Islet precursor cell (in vitro differentiated cells): ENCODE measurements around the gene FAM229A.
"Not testable (repeated sequence)": the region's sequence is repeated elsewhere in the genome, so short reads cannot be mapped to it uniquely, and the experiment has no call there.

ENCODE experiments used
- DNase-seq: peaks from one replicate; pipeline ENCODE4 v3.0.0-alpha.2; 2018

Gene FAM229A

DNA sequence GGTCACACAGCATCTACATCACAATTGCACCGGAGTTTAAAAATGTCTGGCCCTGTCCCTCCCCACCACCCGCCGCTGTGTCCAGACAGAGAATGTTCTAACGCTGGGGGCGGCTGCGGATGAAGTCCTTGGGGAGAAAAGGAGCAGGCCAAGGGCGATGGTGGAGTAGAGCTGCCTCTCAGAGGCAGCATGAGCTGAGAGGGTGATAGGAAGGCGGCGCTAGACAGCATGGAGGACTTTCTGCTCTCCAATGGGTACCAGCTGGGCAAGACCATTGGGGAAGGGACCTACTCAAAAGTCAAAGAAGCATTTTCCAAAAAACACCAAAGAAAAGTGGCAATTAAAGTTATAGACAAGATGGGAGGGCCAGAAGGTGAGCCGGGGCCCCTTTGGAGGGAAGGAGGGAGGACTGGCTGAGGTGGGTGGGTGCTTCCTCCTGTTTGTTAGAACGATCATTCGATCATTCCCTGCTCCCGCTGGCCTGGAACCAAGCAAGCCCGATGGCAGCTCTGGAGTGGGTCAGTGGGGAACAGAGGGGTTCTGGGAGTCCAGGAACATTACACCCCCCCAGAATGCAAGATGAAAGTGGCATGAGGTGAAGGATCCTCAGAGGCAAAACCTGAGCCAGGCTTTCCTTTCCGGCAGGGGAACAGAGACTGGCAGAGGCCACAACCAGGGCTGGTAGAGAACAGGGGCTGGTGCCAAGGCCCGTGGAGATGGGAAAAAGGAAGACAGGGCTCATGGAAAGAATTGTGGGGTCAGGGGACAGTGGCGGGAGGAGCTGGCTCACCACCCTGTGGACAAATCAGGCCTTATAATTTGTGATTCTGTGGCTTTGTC lies at the start of gene FAM229A, which contains the start of gene TSSK3:
FAM229A (minus strand) TSS at position 12 of the 840 bp plus-strand sequence. CDS start 394 bp downstream, outside the sequence.
TSSK3 (plus strand) TSS at position 66 of the 840 bp plus-strand sequence; CDS start at position 229, 163 bp downstream.
- no peak for DNase-seq

GRCh38 chr1:32411261-32411660 lies 49.0 kb upstream of the FAM229A start:
- DNase-seq = no peak

DNA sequence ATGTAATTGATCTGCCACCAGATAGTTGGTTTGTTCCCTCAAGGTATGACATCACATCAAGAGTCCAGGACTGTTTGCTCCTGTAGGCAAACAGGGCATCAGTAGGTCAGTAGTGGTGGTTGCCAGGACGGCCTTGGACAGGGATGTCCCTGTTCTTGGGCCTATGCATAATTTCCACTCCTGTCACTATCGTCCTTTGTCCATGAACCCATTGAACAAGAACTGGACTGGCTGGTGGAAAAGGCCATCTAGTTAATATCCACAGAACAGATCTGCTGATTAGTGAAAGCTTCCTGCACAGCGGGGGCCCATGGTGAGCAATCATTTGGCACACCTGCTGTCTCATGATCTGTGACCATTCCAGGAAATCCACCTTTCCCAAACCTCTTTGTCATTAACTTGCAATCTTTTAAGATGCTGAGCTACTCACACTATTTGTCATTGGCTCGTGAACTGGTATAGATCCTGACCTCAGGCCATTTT lies 44.4 kb upstream of the FAM229A start:
- no peak for DNase-seq

DNA sequence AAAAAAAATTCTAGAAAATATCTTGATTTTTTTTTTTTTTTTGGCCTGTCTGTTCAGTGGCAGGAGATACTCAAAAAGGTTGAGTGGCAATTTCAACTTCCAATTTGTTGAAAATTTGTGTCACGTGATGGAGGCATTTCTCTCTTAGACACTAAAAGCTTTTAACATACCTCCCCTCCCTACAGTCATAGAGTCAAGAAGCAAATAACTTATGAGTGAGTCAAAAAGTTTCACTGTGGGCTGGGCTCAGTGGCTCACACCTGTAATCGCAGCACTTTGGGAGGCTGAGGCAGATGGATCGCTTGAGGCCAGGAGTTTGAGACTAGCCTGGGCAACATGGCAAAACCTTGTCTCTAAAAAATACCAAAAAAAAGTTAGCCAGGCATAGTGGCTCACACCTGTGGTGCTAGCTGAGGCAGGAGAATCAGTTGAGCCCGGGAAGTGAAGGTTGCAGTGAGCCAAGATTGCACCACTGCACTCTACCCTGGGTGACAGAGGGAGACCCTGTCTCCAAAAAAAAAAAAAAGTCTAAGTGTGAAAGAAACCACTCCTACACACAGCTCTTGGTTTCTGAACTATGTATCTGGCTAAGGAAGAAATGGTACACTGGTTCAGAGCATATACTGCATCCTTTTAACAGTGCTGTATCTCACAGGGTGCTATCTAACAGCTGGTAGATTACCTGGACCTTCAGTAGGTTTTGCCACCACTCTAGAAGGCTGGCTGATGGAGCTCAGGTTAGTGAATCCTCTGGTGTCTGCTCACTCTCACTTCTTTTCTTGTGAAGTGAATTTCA lies 43.6 kb upstream of the FAM229A start:
- no peak for DNase-seq

DNA sequence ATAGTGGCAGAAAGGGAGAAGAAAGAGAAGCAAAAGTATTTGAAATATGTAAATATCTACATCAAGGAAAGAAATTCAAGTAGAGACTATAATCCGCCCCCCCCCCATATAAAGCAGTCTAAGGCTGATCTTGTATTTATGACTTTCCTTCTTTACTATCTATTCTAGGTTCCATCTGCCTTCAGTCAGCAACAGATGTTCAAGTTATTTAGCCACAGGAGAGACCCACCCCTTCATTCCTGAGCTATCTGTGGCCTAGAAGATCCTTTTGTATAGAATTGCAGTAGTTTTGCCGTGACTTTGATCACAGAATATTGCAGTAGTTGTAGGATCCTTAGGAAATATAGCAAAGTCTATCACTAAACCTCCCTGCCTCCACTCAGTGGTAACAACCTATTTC lies 42.7 kb upstream of the FAM229A start:
- DNase-seq = no peak

DNA sequence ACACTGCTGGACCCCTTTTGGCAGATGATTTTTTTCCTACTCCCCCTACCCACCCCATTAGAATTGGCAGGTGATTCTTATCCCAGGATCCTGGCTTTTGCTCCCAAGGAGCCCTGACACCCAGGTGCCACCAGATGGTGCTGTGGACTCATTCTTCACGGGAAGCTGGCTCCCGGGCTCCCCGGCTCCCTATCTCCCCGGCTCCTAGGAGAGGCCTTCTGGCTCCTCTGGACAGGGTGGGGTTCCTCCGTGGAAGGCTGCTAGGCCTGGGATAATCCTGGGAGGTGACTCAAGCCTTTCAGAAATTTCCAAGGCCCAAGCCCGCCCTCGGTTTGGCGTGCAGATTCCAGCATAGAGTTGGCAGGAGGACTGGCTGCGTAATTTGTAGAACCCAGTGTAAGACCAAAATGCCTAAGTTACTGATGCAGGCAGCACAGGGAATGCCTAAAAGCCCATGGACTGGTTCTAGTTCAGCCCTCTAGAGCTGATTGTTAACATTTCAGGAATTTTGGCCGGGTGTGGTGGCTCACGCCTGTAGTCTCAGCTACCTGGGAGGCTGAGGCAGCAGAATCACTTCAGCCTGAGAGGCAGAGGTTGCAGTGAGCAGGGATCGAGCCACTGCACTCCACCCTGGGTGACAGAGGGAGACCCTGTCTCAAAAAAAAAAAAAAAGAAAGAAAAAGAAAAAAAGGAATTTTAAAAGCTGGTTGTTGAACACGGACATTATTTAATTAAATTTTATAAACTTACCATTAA lies 38.8 kb upstream of the FAM229A start:
- DNase-seq = peak; percentile 91

DNA sequence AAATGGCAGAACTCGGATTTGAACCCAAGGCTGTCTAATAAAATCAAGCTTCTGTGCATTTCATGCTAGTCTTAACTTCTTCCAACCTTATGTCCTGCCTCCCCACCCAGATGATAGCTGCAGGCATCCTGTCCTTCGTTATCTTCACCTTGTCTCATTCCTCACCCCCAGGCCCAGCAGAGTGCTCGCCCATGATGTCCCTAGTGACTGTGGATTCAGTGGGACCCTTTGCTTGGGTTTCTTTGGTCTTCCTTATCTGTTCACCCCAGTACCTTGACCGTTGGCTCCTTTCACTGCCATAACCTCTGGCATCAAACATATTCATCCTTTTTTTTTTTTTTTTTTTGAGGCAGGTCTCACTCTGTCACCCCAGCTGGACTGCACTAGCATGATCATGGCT lies 37.6 kb upstream of the FAM229A start:
- no peak for DNase-seq

DNA sequence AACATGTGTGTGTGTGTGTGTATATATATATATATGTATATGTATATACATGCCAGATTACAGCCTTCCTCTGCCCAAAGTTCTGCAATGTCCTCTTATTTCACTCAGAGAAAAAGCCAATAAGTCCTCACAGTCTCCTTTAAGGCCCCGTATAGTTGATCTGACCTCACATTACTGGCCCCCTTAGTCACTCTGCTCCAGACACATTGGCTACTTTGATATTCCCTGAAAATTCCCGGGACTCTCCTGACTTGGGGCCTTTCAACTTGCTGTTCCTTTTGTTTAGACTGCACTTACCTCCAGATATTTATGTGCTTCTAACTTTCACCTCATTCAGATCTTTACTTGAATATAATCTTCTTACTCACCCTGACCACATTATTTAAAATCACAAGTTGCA lies 36.1 kb upstream of the FAM229A start:
- peak; percentile 57 for DNase-seq

DNA sequence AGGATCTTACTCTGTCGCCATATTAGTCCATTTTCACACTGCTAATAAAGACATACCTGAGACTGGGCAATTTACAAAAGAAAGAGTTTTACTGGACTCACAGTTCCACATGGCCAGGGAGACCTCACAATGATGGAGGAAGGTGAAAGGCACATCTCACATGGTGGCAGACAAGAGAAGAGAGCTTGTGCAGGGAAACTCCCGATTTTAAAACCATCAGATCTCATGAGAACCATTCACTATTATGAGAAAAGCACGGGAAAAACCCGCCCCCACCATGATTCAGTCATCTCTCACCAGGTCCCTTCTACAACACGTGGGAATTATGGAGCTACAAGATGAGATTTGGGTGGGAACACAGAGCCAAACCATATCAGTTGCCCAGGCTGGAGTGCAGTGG lies 34.2 kb upstream of the FAM229A start:
- DNase-seq = not testable (repeated sequence)

GRCh38 chr1:32394890-32395432 lies 32.7 kb upstream of the FAM229A start:
- DNase-seq = no peak

- DNase-seq = peak; percentile 100
Measured at GRCh38 chr1:32394141-32394889, 32.0 kb upstream of the FAM229A start, which contains the start of gene BSDC1. BSDC1 (minus strand) TSS chr1:32394441; CDS start chr1:32394414, 27 bp downstream.

DNA sequence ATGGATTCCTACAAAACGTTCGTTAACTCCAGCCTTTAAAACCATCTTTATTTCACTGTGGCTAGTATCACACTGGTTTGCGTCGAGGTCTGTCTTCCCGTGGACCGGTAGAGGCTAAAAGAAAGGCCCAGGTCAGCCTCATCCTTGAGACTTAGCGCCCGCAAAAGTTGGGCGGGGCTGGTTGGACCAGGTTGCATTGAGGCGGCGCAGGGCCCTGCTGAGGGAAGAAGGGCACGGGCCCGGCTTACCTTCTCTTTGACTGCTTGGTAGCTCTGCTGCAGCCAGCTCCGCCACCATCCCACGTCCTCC lies 31.5 kb upstream of the FAM229A start:
- no peak for DNase-seq

DNA sequence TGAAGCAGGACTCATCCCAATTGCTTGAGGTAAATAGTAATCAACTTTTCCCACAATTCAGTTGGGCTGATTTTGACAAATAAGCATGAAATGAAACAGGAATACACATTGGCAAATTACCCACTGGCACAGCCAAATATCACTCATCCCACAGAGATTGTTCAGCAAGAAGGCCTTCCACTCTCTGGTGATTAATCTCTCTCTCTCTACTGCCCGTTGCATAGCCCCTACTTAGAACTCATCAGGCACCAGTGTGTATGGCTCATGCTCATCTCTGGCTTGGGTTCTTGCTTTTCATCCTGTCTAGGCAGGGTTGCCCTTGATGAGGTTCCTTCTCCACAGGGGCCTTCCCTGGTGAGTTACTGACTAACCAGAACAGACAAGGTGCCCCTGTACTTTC lies 30.9 kb upstream of the FAM229A start:
- DNase-seq = no peak

GRCh38 chr1:32392325-32392724 lies 30.0 kb upstream of the FAM229A start:
- DNase-seq = no peak

DNA sequence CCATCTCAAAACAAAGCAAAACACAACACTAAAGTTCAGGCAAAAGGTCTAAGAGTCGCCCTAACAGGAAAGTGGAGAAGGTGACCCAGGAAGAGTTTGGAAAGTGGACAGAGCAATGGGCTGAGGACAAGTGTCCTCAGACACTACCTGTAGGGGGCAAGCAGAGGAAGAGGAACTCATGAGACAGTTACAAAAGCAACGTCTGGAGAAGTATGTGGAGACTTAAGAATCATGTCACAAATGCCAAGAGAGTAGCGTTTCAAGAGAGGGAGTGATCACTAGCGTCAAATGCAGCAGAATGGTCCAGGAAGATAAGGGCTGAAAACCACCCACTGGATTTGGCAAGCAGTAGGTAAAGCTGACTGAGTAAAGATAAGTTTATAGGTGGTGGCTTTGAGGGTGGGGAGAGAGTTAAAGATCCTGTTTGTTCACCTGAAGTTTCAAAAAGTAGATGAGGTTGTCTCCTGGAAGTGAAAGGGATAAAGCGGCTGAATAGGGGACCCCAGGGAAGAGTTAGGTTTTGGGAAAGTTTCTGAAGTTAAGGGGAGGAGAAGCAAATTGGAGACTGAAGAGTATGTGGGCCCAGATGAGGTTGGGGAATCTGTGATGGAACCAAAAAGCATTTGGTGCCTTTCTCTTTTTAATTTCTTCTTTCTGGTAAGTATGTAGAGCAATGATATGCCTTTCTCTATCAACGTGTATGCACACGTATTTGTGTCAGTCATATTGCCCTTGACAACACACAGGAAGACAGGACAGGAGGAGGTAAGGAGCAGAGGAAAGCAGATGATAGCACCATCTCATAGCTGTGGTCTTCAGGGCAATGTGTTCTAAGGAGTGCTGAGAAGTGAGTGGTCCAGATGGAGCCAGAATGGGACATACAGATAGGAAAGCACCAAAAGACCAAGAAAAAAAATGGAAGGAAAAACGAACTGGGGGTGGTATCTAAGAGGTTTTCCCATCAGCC lies 28.9 kb upstream of the FAM229A start:
- no peak for DNase-seq

DNA sequence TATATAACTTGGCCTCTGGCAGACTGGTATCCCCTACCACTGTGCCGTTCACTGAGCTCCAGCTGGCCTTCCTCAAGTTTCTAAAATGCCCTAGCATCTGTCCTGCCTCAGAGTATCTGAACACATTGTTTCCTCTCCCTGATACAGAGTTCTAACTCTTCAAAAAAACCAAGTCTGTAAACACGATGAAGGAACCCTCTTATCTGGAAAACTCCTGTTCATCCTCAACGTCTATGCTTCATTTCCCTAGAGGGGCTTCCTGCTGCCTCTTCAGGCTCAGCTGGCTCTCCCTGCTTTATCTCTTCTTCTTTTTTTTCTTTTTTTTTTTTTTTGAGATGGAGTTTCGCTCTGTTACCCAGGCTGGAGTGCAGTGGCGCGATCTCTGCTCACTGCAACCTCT lies 26.4 kb upstream of the FAM229A start:
- DNase-seq = no peak

DNA sequence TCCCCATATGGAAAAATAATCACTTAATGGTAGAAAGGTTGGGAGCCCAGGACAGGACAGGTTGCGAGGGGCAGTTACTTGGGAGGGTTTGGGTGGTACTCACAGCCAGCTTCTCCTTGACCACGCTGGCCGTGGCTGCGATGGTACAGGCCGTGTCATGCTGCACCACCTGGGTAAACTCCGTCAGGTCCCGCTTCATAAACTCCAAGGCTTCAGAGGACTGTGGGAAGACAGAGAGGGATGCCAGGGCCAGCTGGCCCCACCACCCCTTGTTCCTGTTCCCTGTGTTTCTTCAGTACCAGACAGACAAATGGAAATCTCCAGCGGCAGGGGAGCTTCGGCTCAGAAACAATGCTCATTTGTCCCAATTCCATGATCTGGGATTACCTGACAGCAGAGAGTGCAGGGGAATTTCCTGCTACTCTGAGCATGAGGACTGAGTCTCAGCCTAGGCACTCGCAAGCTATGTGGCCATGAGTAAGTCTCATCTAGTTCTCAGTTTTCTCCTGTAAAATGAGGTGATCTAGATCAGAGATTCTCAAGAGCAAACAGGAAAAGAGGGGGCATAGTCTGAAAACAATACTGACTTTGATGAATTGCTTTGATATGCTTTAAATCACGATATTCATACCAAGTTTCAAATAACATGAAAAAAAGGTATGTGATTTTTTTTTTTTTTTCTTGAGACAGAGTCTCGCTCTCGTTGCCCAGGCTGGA lies 24.5 kb upstream of the FAM229A start:
- DNase-seq = no peak

DNA sequence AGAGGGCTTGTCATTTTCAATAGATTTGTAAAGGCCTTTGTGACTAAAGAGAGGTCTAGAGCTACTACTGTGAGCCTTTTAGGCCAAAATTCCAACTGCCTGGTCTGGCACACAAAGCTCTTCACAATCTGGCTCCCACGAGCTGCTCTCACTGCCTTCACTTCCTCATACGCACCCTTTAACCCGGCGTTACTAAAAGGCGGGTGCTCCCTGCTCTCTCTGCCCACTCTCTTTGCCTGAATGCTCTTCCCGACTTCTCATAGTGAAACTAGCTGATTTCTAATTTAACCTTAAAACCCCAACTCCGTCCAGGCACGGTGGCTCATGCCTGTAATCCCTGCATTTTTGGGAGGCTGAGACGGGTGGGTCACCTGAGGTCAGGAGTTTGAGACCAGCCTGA lies 17.8 kb upstream of the FAM229A start:
- no peak for DNase-seq

DNA sequence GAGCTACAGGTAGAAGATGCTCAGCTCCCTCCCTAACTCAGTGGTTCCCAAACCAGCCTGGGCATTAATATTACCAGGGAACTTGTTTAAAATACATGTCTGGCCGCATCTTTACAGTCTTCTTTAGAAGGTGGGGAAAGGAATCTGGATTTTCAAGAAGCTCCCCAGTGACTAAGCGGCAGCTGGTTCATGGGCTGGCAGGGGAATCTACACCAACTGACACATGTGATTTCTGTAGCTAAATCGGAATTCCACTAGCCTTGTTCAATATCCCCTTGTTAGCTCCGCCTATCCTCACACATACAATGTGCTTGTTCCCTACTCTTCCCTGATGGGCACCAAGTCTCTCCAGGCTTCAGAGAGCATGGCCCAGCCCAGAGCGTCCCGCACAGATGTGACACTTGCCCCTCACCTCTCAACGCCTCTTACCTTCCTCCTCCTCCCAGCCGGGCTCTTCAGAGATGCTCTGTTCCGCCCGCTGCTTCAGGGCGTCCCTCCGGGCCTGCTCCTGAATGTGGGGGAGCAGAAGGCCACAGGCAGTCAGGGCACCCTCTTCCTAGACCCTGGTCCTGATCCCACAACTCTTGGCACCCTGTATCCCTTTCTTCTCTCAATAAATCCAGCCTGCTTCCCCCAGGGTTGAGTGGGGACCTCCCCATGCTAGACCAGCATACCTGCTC lies 15.4 kb upstream of the FAM229A start:
- DNase-seq = no peak

GRCh38 chr1:32376199-32376598 lies 13.9 kb upstream of the FAM229A start:
- DNase-seq = no peak
